ENCODE measurements around the gene ZNF385B.
A peak's percentile ranks its signal among the peaks of the same experiment; 100 is the strongest.

Gene ZNF385B

GRCh38 chr2:179843541-179843940 is 17.9 kb downstream of the ZNF385B start:
- no peaks in the 10 kb centered on the region for H3K4me1 ChIP-seq (ENCODE audit: insufficient read depth, low read length, severe bottlenecking)
- H3K27ac ChIP-seq (ENCODE audit: low read depth, low read length, poor library complexity, severe bottlenecking): no peak overlapping the region
- no peaks in the 10 kb centered on the region for H3K9me2 ChIP-seq (ENCODE audit: low read depth, low read length)
- H3K27me3 ChIP-seq (ENCODE audit: insufficient read depth, low read length): no peaks in the 10 kb centered on the region
- H3K9me3 ChIP-seq (ENCODE audit: low read length): no peaks in the 10 kb centered on the region
- no peak overlapping the region for H3K4me2 ChIP-seq (ENCODE audit: low read length)
- no peak for TF ChIP-seq CTCF (IDR thresholded peaks at IDR 0.05; ENCODE audit: low read length)
- TF ChIP-seq EZH2 (IDR thresholded peaks at IDR 0.05; ENCODE audit: borderline replicate concordance, low read length): no peak
- no peaks in the 10 kb centered on the region for H3K36me3 ChIP-seq (ENCODE audit: insufficient read depth, low read length)
- H3F3A ChIP-seq (ENCODE audit: insufficient read depth, low read length): no peaks in the 10 kb centered on the region
- H3K9ac ChIP-seq (ENCODE audit: low read length): no peak overlapping the region
- no peak overlapping the region for H2AFZ ChIP-seq (ENCODE audit: low read length)
- no peaks in the 10 kb centered on the region for H4K20me1 ChIP-seq (ENCODE audit: insufficient read depth, low read length)
- no peak overlapping the region for H3K4me3 ChIP-seq (ENCODE audit: low read depth, low read length, poor library complexity, severe bottlenecking)
- H3K79me2 ChIP-seq (ENCODE audit: insufficient read depth, low read length): no peaks in the 10 kb centered on the region

GRCh38 chr2:179842498-179843153 is 18.8 kb downstream of the ZNF385B start:
- Histone ChIP-seq H3K27me3 (ENCODE audit: insufficient read depth, low read length) (no peaks in the 10 kb centered on the region), H3K4me3 (ENCODE audit: low read depth, low read length, poor library complexity, severe bottlenecking) (no peak overlapping the region), H3K27ac (ENCODE audit: low read depth, low read length, poor library complexity, severe bottlenecking) (no peak overlapping the region), H3K4me2 (ENCODE audit: low read length) (no peak overlapping the region), H2AFZ (ENCODE audit: low read length) (no peak overlapping the region), H4K20me1 (ENCODE audit: insufficient read depth, low read length) (no peaks in the 10 kb centered on the region), H3K79me2 (ENCODE audit: insufficient read depth, low read length) (no peaks in the 10 kb centered on the region), H3K9me2 (ENCODE audit: low read depth, low read length) (no peaks in the 10 kb centered on the region), H3K9ac (ENCODE audit: low read length) (no peak overlapping the region), H3K4me1 (ENCODE audit: insufficient read depth, low read length, severe bottlenecking) (no peaks in the 10 kb centered on the region), H3F3A (ENCODE audit: insufficient read depth, low read length) (no peaks in the 10 kb centered on the region), H3K9me3 (ENCODE audit: low read length) (no peaks in the 10 kb centered on the region), H3K36me3 (ENCODE audit: insufficient read depth, low read length) (no peaks in the 10 kb centered on the region)
- TF ChIP-seq EZH2 (IDR thresholded peaks at IDR 0.05; ENCODE audit: borderline replicate concordance, low read length): no peak
- TF ChIP-seq CTCF (IDR thresholded peaks at IDR 0.05; ENCODE audit: low read length): peak; percentile 82

GRCh38 chr2:179840840-179841239 is 20.6 kb downstream of the ZNF385B start:
- no peaks in the 10 kb centered on the region for H3K4me1 ChIP-seq (ENCODE audit: insufficient read depth, low read length, severe bottlenecking)
- no peaks in the 10 kb centered on the region for H4K20me1 ChIP-seq (ENCODE audit: insufficient read depth, low read length)
- no peaks in the 10 kb centered on the region for H3K27me3 ChIP-seq (ENCODE audit: insufficient read depth, low read length)
- no peaks in the 10 kb centered on the region for H3K79me2 ChIP-seq (ENCODE audit: insufficient read depth, low read length)
- H3K36me3 ChIP-seq (ENCODE audit: insufficient read depth, low read length): no peaks in the 10 kb centered on the region
- no peak overlapping the region for H3K4me2 ChIP-seq (ENCODE audit: low read length)
- H3K9me2 ChIP-seq (ENCODE audit: low read depth, low read length): no peaks in the 10 kb centered on the region
- no peak overlapping the region for H3K9ac ChIP-seq (ENCODE audit: low read length)
- H2AFZ ChIP-seq (ENCODE audit: low read length): no peak overlapping the region
- no peak overlapping the region for H3K27ac ChIP-seq (ENCODE audit: low read depth, low read length, poor library complexity, severe bottlenecking)
- TF ChIP-seq EZH2 (IDR thresholded peaks at IDR 0.05; ENCODE audit: borderline replicate concordance, low read length) (no peak), CTCF (IDR thresholded peaks at IDR 0.05; ENCODE audit: low read length) (no peak)
- H3K4me3 ChIP-seq (ENCODE audit: low read depth, low read length, poor library complexity, severe bottlenecking): no peak overlapping the region
- H3K9me3 ChIP-seq (ENCODE audit: low read length): no peaks in the 10 kb centered on the region
- no peaks in the 10 kb centered on the region for H3F3A ChIP-seq (ENCODE audit: insufficient read depth, low read length)

All from OCI-LY1 (cell line).